ENCODE results near the gene STX12.
A peak's percentile ranks its signal among the peaks of the same experiment; 100 is the strongest.
"Not testable (repeated sequence)": the region's sequence is repeated elsewhere in the genome, so short reads cannot be mapped to it uniquely, and the experiment has no call there.

The STX12 gene

GRCh38 chr1:27772932-27773825 lies at the start of gene STX12:
Gene STX12, plus strand, starts transcription at chr1:27773219. Its CDS starts 89 bp downstream, at chr1:27773308.
- peak; percentile 95 for DNase-seq

GRCh38 chr1:27724961-27725373 lies 48.1 kb upstream of the STX12 start:
- peak; percentile 69 for DNase-seq

GRCh38 chr1:27725374-27726172 lies 47.4 kb upstream of the STX12 start, which contains the start of gene FAM76A:
Gene FAM76A, plus strand, starts transcription at chr1:27725961. Its CDS starts 120 bp downstream, at chr1:27726081.
- DNase-seq = peak; percentile 99

GRCh38 chr1:27726173-27727044 lies 46.6 kb upstream of the STX12 start:
- DNase-seq = no peak

GRCh38 chr1:27727126-27727525 lies 45.9 kb upstream of the STX12 start:
- DNase-seq = no peak

- no peak for DNase-seq
Measured at GRCh38 chr1:27736252-27736651, 36.8 kb upstream of the STX12 start.

- no peak for DNase-seq
Measured at GRCh38 chr1:27741121-27741520, 31.9 kb upstream of the STX12 start.

GRCh38 chr1:27744556-27744955 lies 28.5 kb upstream of the STX12 start:
- no peak for DNase-seq

- no peak for DNase-seq
Measured at GRCh38 chr1:27745466-27745865, 27.6 kb upstream of the STX12 start.

GRCh38 chr1:27752360-27752759 lies 20.7 kb upstream of the STX12 start:
- DNase-seq = no peak

GRCh38 chr1:27755286-27755685 lies 17.7 kb upstream of the STX12 start:
- no peak for DNase-seq

GRCh38 chr1:27755865-27756264 lies 17.2 kb upstream of the STX12 start:
- DNase-seq = no peak

GRCh38 chr1:27759236-27759635 lies 13.8 kb upstream of the STX12 start:
- DNase-seq = no peak

GRCh38 chr1:27760426-27760825 lies 12.6 kb upstream of the STX12 start:
- no peak for DNase-seq

- DNase-seq = no peak
Measured at GRCh38 chr1:27762033-27762432, 11.0 kb upstream of the STX12 start.

- no peak for DNase-seq
Measured at GRCh38 chr1:27763358-27763757, 9.7 kb upstream of the STX12 start.

GRCh38 chr1:27770293-27770830 lies 2.7 kb upstream of the STX12 start:
- DNase-seq = no peak

- DNase-seq = no peak
Measured at GRCh38 chr1:27772036-27772931, 735 bp upstream of the STX12 start.

- no peak for DNase-seq
Measured at GRCh38 chr1:27773826-27774445, 917 bp downstream of the STX12 start.

- no peak for DNase-seq
Measured at GRCh38 chr1:27774654-27775053, 1.6 kb downstream of the STX12 start.

GRCh38 chr1:27775336-27775735 lies 2.3 kb downstream of the STX12 start:
- DNase-seq = not testable (repeated sequence)

Measured in NCI-H510A treated with DMSO at 0.1 percent for 48 hours (cell line).